Karpas-422 (cell line): ENCODE results near the gene GART. TPM values are rescaled to one million over a fixed set of nuclear protein-coding genes. Genes with fewer than 3 reads are reported as not detected.
"Not testable (repeated sequence)": the region's sequence is repeated elsewhere in the genome, so short reads cannot be mapped to it uniquely, and the experiment has no call there.

Source experiments
- DNase-seq: peaks from one replicate; pipeline ENCODE4 v3.0.0-alpha.2; 2015
- H2AFZ ChIP-seq: fragments of 200-600 bp; sonication (generic); 2 replicates; pipeline ENCODE4 v1.6.1; 2014; ENCODE audit warnings: antibody characterized with exemption, low read length, mixed read lengths
- H3K27ac ChIP-seq: fragments of 200-600 bp; sonication (generic); 2 replicates; pipeline ENCODE4 v1.5.1; 2014; ENCODE audit warnings: mild to moderate bottlenecking, low read length, moderate library complexity
- H3K27me3 ChIP-seq: fragments of 200-600 bp; sonication (generic); 2 replicates; pipeline ENCODE4 v1.6.1; 2014; ENCODE audit warnings: low read length, mixed read lengths
- H3K36me3 ChIP-seq: fragments of 200-600 bp; sonication (generic); 2 replicates; pipeline ENCODE4 v1.6.1; 2014; ENCODE audit warnings: low read length, mixed read lengths; ENCODE audit not compliant: insufficient read depth
- H3K4me1 ChIP-seq: fragments of 200-600 bp; sonication (generic); 2 replicates; pipeline ENCODE4 v1.6.1; 2014; ENCODE audit warnings: mild to moderate bottlenecking, low read length, mixed read lengths
- H3K4me2 ChIP-seq: fragments of 200-600 bp; sonication (generic); 2 replicates; pipeline ENCODE4 v1.6.1; 2014; ENCODE audit warnings: low read length, low read depth, mild to moderate bottlenecking; ENCODE audit not compliant: poor library complexity, severe bottlenecking
- H3K4me3 ChIP-seq: fragments of 200-600 bp; sonication (generic); 2 replicates; pipeline ENCODE4 v1.5.1; 2014; ENCODE audit warnings: mild to moderate bottlenecking, antibody characterized with exemption, low read length, mixed read lengths
- H3K79me2 ChIP-seq: fragments of 200-600 bp; sonication (generic); 2 replicates; pipeline ENCODE4 v1.6.1; 2014; ENCODE audit warnings: mild to moderate bottlenecking, low read length, mixed read lengths
- H3K9ac ChIP-seq: fragments of 200-600 bp; sonication (generic); 2 replicates; pipeline ENCODE4 v1.6.0; 2014; ENCODE audit warnings: low read length
- H3K9me2 ChIP-seq: fragments of 200-600 bp; sonication (generic), shearing (Covaris generic); replicated peaks from 2 replicates; pipeline ENCODE4 v1.6.0; 2014; ENCODE audit warnings: mild to moderate bottlenecking, low read length, moderate library complexity; ENCODE audit not compliant: insufficient read depth
- H3K9me3 ChIP-seq: fragments of 300-700, 200-600 bp; sonication (generic); 2 replicates; pipeline ENCODE4 v1.6.1; 2014; ENCODE audit warnings: low read length, mixed read lengths
- H4K20me1 ChIP-seq: fragments of 200-600 bp; sonication (generic); 2 replicates; pipeline ENCODE4 v1.6.1; 2014; ENCODE audit warnings: mild to moderate bottlenecking, antibody characterized with exemption, low read length, low read depth; ENCODE audit not compliant: insufficient read depth
- total RNA-seq: library from RNA; depleted of rRNA; stranded (reverse); fragments of >200 nt; shearing (Covaris generic); gene quantifications from 2 replicates; pipeline ENCODE4 v1.2.3, GENCODE V29; 2014; ENCODE audit warnings: low replicate concordance

GART gene
- total RNA-seq, 1 experiment from 2014 or later: 117 TPM

DNA sequence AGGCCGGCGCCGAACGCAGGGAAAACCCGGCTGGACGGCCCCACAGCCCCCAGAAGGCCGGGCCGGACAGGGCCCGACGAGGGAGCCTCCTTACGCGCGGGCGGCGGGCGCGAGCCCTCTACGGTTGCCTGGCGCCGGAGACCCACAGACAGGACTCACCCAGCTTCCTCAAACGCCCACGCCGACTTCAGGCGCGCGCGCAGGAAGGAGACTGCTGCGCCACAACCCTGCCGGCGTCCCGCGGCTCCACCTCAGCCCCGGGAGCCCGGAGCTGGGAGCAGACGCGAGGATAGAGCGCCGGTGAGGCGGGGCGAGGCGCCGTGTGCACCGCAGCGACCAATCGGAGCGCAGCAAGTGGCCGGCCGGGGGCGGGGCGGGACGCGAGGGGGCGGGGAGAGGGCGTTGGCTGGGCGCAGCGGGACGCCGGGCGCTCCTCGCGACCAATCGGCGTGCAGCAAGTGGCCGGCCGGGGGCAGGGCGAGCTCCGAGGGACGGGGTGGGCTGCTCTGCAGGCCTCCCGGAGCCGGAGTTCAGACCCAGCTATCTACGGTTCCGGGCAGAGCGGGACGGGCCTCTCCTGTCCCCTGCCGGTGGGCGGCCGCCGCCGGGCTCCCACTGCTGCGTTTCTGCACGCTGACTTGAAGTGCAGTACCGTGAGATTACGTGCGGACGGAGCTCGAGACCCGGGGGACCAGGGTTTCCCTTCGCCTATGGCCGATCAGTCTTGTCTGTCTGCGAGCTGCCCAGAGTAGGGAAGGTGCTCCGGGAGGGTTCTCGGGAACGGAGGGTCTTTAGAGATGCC, 62.0 kb downstream of the GART start, which contains the start of gene TMEM50B:
TSS of gene TMEM50B (minus strand) at position 296 of the 802 bp plus-strand sequence. CDS start 11,089 bp downstream, outside the sequence.
- H3K79me2 ChIP-seq: peaks cover 39% of the 10 kb centered on the region
- H2AFZ ChIP-seq: peak within 1 kb of the TSS; percentile 92
- H3K4me3 ChIP-seq: peak within 1 kb of the TSS; percentile 99
- H4K20me1 ChIP-seq: no peaks in the 10 kb centered on the region
- no peaks in the 10 kb centered on the region for H3K9me3 ChIP-seq
- no peaks in the 10 kb centered on the region for H3K27me3 ChIP-seq
- peak within 1 kb of the TSS; percentile 88 for H3K4me2 ChIP-seq
- no peaks in the 10 kb centered on the region for H3K36me3 ChIP-seq
- peak within 1 kb of the TSS; percentile 89 for H3K9ac ChIP-seq
- no peaks in the 10 kb centered on the region for H3K9me2 ChIP-seq
- peak within 1 kb of the TSS; percentile 76 for H3K27ac ChIP-seq
- peaks cover 13% of the 10 kb centered on the region for H3K4me1 ChIP-seq
- DNase-seq: peak; percentile 98

DNA sequence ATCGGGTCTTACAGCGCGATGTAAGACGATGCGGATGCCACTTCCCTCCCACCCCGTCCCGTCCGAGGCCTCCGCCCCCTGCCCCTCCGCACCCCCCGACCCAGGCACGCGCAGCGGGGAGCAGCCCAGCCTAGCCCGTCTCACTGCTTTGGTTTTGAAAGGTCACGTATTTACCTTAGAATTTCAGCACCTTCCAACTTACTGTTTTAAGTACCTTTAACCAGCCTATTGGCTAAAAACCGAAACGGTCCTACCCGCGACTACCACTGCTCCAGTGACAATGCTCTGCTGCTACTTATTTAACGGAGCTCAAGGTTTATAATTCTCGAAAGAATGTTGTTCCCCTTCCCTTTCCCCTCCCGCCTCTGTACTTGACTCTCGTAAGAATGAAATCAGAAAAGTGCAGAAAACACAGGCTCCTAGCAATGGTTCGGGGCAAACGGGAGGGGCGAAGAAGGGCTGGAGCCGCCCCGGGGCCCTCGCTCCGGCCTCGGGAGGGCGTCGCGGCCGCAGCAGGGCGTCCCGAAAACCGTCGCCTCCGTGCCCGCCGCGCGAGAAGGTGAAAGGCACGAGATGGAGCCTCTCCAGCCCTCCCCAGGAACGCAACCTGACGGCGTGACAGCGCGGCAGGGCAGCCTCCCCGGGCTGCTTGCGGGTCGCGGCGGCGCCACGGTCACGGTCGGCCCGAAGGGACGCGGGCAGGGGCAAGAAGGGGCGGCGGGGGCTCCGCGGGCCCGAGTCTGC, 62.8 kb downstream of the GART start:
- no peaks in the 10 kb centered on the region for H3K9me3 ChIP-seq
- H3K27ac ChIP-seq: peak overlapping the region; percentile 76
- no peaks in the 10 kb centered on the region for H3K9me2 ChIP-seq
- DNase-seq: peak; percentile 80
- peaks cover 45% of the 10 kb centered on the region for H3K79me2 ChIP-seq
- H3K4me1 ChIP-seq: peaks cover 13% of the 10 kb centered on the region
- no peaks in the 10 kb centered on the region for H3K27me3 ChIP-seq
- H3K9ac ChIP-seq: peak overlapping the region; percentile 89
- peak overlapping the region; percentile 99 for H3K4me3 ChIP-seq
- H3K4me2 ChIP-seq: peak overlapping the region; percentile 88
- H2AFZ ChIP-seq: peak overlapping the region; percentile 88; the same call in 1 of the 2 replicates
- no peaks in the 10 kb centered on the region for H4K20me1 ChIP-seq
- H3K36me3 ChIP-seq: no peaks in the 10 kb centered on the region

GRCh38 chr21:33478182-33478581, 63.7 kb downstream of the GART start:
- Histone ChIP-seq H4K20me1 (no peaks in the 10 kb centered on the region), H3K27ac (peak overlapping the region; percentile 76; the same call in 1 of the 2 replicates), H3K36me3 (no peaks in the 10 kb centered on the region), H2AFZ (no peak overlapping the region), H3K9ac (peak overlapping the region; percentile 89), H3K4me1 (peaks cover 13% of the 10 kb centered on the region), H3K9me2 (no peaks in the 10 kb centered on the region), H3K4me3 (peak overlapping the region; percentile 99), H3K79me2 (peaks cover 54% of the 10 kb centered on the region), H3K9me3 (no peaks in the 10 kb centered on the region), H3K4me2 (peak overlapping the region; percentile 88), H3K27me3 (no peaks in the 10 kb centered on the region)
- DNase-seq: peak; percentile 47

DNA sequence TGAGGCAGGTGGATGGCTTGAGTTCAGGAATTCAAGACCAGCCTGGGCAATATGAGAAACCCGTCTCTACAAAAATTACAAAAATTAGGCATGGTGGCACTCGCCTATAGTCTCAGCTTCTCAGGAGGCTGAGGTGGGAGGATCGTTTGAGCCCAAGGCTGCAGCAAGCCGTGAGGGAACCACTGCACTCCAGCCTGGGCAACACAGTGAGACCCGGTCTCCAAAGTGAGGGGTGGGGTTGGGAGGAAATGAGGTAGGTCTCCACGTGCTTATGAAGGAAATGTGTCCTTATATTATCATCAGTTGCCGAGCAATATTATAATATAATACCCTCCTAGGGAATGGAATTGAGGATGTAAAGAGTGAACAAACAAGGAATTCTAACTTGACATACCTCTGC, 64.9 kb downstream of the GART start:
- H3K9me2 ChIP-seq: no peaks in the 10 kb centered on the region
- H4K20me1 ChIP-seq: no peaks in the 10 kb centered on the region
- H3K79me2 ChIP-seq: peaks cover 65% of the 10 kb centered on the region
- no peak overlapping the region for H2AFZ ChIP-seq
- H3K9me3 ChIP-seq: no peaks in the 10 kb centered on the region
- peaks cover 13% of the 10 kb centered on the region for H3K4me1 ChIP-seq
- H3K9ac ChIP-seq: no peak overlapping the region
- DNase-seq: no peak
- no peak overlapping the region for H3K4me3 ChIP-seq
- H3K36me3 ChIP-seq: no peaks in the 10 kb centered on the region
- no peak overlapping the region for H3K27ac ChIP-seq
- no peak overlapping the region for H3K4me2 ChIP-seq
- H3K27me3 ChIP-seq: no peaks in the 10 kb centered on the region

DNA sequence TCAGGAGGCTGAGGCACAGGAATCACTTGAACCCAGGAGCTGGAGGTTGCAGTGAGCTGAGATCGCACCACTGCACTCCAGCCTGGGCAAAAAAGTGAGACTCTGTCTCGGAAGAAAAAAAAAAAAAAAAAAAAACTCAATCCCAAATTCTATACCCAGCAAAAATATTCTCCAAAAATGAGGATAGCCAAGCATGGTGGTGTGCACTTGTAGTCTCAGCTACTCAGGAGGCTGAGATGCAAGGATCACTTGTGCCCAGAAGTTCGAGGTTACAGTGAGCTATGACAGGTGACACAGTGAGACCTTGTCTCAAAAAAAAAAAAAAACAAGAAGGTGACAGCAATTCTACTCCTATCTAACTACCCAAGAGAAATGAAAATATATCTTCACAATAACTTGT, 68.6 kb downstream of the GART start:
- Histone ChIP-seq H3K9me2 (no peaks in the 10 kb centered on the region), H3K36me3 (no peaks in the 10 kb centered on the region), H3K9ac (no peak overlapping the region), H3K4me2 (no peak overlapping the region), H3K4me1 (peaks cover 11% of the 10 kb centered on the region), H4K20me1 (no peaks in the 10 kb centered on the region), H3K4me3 (no peak overlapping the region), H3K27ac (no peak overlapping the region), H3K79me2 (peaks cover 88% of the 10 kb centered on the region), H2AFZ (no peak overlapping the region), H3K27me3 (no peaks in the 10 kb centered on the region), H3K9me3 (no peaks in the 10 kb centered on the region)
- no peak for DNase-seq

DNA sequence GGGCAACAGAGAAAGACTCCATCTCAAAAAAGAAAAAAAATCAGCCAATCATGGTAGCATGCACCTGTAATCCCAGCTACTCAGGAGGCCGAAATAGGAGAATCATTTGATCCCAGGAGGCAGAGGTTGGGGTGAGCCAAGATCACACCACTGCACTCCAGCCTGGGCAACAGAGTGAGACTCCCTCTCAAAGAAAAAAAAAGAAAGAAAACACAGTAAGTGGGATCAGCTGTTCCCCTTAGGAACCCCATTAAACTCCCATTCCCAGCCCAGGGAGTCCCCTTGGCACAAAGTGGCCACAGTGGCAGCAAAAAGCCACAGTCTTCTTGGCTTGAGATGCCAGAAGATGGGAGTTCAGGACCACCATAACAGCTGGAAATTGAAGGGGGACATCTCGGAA, 71.2 kb downstream of the GART start:
- Histone ChIP-seq H3K4me1 (peaks cover 9% of the 10 kb centered on the region), H3K27ac (no peak overlapping the region), H3K9me2 (no peaks in the 10 kb centered on the region), H3K9me3 (no peaks in the 10 kb centered on the region), H3K36me3 (peaks cover 9% of the 10 kb centered on the region; the same call in 1 of the 2 replicates), H3K4me2 (no peak overlapping the region), H3K4me3 (no peak overlapping the region), H3K79me2 (peaks cover 84% of the 10 kb centered on the region), H3K9ac (no peak overlapping the region), H2AFZ (no peak overlapping the region), H3K27me3 (no peaks in the 10 kb centered on the region), H4K20me1 (no peaks in the 10 kb centered on the region)
- no peak for DNase-seq

- not testable (repeated sequence) for H3K27me3 ChIP-seq, DNase-seq, H3K4me3 ChIP-seq, H4K20me1 ChIP-seq, H3K4me2 ChIP-seq, H3K27ac ChIP-seq, H3K9ac ChIP-seq, H3K4me1 ChIP-seq, H2AFZ ChIP-seq, H3K9me2 ChIP-seq, H3K9me3 ChIP-seq, H3K36me3 ChIP-seq
- H3K79me2 ChIP-seq: peaks cover 72% of the 10 kb centered on the region
Measured at GRCh38 chr21:33469183-33469582, 72.7 kb downstream of the GART start.
